Subcutaneous adipose tissue (tissue), 4 donors: Measurements from ENCODE around the gene ELMO1. TPM values are rescaled to one million over a fixed set of nuclear protein-coding genes. Genes with fewer than 3 reads are reported as not detected.

ENCODE experiments used
- total RNA-seq, 4 donors: library from RNA; depleted of rRNA; stranded (reverse); fragments of >200 nt; gene quantifications; one replicate each; pipeline ENCODE4 v1.1.0, GENCODE V29; 2016
- TF ChIP-seq, protein P1 (sequence below): fragments of 450-650 bp; IDR thresholded peaks from one replicate; pipeline ENCODE4 v1.5.1; 2016; ENCODE audit warnings: low read depth, mild to moderate bottlenecking, control low read depth, antibody characterized with exemption, moderate library complexity

The ELMO1 gene
- total RNA-seq, 4 donors from 2014 or later, result 97.1 to 129 (median 126) TPM

DNA sequence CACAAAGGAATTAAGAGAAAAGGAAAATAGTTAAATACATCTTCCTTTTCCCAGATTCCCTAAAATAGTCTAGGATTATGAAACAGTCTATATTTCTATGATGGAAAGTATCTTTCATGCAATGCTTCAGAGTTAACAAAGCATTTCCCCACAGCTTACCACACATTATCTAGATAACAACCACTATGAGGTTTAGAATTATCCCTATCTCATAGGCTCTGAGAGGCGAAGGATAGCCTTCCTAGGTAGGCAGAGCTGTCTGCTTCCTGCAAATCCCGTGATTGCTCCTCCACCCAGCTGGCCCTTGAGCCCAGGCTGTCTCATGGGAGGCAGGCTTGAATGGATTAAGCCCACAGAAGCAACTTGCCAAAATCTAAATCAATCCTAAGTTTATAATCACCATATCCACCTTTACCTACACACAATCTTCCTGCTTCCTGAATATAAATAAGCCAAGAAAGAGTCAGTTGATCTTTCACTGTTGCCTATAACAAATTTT, 402.9 kb downstream of the ELMO1 start:
- TF ChIP-seq, protein P1, sequence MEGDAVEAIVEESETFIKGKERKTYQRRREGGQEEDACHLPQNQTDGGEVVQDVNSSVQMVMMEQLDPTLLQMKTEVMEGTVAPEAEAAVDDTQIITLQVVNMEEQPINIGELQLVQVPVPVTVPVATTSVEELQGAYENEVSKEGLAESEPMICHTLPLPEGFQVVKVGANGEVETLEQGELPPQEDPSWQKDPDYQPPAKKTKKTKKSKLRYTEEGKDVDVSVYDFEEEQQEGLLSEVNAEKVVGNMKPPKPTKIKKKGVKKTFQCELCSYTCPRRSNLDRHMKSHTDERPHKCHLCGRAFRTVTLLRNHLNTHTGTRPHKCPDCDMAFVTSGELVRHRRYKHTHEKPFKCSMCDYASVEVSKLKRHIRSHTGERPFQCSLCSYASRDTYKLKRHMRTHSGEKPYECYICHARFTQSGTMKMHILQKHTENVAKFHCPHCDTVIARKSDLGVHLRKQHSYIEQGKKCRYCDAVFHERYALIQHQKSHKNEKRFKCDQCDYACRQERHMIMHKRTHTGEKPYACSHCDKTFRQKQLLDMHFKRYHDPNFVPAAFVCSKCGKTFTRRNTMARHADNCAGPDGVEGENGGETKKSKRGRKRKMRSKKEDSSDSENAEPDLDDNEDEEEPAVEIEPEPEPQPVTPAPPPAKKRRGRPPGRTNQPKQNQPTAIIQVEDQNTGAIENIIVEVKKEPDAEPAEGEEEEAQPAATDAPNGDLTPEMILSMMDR, result no peak

DNA sequence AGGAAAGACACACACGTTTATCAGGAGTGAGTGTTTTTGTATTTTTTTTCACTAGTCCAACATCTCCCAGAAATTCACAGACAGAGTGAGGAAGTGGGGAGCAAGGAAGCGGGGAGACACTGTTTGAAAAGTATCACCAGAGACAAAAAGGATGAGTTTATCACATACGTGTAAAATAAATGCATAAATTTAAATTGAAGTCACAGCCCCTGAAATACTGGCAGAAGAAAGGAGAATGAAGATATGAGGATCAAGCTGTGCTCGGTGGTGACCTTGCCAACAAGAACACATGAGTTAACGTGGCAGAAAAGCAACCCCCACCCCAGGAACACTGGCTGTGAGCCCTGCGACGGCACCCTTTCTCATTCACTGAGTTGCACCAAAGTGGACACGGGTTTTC, 407.2 kb downstream of the ELMO1 start:
- TF ChIP-seq, protein P1, result no peak

DNA sequence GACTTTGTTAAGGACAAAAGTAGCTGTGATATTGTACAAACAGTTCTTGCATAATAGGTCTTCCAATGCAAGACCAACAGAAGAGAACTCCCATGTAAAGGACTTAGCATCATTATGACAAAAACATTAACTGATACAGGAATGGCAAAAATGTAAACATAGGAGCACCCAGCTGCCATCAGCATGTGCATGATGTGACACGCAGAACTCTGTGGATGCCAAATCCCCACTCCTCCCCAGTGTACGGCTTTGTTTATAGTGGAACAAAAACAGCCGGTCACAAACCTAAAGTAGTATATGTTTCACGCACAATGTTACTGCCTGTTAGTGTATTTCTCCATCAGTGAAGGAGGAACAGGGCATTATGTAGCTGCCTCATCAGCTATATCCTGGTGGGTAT, 408.3 kb downstream of the ELMO1 start:
- TF ChIP-seq, protein P1, result no peak

GRCh38 chr7:37039131-37039749, 409.4 kb downstream of the ELMO1 start:
- TF ChIP-seq, protein P1, result no peak

DNA sequence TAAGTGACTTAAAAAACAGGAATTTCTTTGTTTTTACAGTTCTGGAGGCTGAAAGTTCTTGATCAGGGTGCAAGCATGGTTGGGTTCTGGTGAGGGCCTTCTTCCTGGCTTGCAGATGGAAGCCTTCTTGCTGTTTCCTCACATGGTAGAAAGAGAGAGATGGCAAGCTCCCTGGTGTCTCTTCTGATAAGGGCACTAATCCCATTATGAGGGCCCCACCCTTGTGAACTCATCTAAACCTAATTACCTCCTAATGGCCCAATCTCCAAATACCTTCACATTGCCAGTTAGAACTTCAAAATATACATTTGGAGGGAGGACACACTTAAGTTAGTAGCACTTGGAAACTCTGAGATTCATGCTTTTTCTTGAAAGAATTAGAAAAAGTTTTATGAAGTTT, 410.0 kb downstream of the ELMO1 start:
- TF ChIP-seq, protein P1, result no peak

GRCh38 chr7:37037286-37037685, 411.4 kb downstream of the ELMO1 start:
- TF ChIP-seq, protein P1, result no peak

GRCh38 chr7:37035631-37036030, 413.0 kb downstream of the ELMO1 start:
- TF ChIP-seq, protein P1, result no peak
